Measurements from ENCODE around the gene ABHD8.
A peak's percentile ranks its signal among the peaks of the same experiment; 100 is the strongest.

Gene ABHD8

DNA sequence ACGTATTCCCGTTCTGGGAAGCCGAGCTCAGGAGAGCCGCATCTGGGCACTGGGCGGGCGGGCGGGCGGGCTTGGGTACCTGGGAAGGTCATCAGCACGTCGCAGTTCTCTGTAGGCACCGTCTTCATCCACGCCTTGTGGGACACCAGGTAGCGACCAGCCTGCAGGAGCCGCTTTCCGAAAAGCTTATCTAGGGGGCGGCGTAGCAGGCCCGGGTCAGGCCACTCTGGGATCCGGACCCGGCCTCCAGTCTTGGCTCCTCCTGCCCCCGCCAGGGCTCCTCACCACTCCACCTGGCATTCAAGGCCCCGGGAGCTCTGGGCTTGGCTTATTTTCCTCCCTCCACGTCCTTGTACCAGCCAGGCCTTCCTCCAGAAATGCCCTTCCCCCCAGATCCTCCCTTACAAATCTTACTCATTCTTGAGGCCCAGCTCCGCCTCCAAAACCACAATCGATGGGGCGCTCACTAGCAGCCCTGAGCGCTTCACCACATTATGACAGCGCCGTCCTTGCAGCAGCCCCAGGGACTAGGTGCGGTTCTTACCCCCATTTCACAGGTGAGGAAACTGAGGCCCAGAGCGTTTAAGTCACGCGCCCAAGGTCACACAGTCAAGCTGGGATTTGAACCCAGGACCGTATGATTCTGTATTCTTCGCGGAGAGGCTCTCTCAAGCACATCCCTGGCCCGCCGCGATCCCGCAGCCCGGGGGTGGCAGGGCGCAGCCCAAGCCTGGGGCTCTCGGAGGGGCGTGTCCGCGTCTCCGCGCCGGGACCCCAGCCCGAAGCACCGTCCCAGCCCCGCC is 30.6 kb upstream of the ABHD8 start:
- peak; percentile 61 to 64 for DNase-seq (ENCODE audit: low read depth in 2 of 2)

GRCh38 chr19:17332677-17333581 is 29.7 kb upstream of the ABHD8 start:
- peak in 1 of 2 experiments; percentile 20 for DNase-seq (ENCODE audit: low read depth in 2 of 2)

DNA sequence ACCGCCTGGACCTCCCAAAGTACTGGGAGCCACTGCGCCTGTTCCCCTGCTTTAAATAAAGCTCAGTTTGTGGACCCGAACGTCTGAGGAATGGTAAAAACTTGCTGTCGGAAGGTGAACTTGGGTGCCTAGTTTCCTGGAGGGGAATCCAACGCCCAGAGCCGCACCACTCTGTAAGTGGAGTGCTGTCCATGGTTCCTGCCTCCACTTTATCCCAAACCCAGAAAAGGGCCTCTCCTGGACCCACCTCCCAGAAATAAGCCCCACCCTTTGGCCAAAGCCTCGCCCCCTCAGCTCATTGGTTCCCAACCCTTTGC is 29.1 kb upstream of the ABHD8 start:
- no peak for DNase-seq (ENCODE audit: low read depth in 2 of 2)

DNA sequence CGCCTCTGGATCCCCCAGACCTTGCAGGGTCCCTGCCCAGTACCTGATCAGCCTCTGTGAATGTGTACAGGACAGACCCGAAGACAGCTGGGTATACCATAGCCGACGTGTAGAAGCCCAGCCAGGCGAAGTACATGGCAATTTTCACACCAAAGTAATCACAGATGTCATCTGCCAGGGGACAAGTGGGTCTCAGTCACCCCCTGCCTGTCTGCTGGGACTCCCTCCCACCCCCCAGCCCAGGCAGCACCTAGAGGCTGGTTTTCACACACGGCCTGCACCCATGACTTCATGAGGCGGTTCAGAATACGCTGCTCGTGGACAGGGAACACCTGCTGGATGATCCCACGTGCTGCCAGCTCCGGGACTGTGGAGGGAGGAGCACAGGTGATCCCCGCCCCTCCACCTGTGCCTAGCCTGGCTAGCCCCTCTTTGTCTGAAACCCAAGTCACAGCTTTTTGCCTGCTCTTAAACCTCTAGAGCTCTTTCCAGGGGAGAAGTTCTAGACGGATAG is 27.9 kb upstream of the ABHD8 start:
- no peak for DNase-seq (ENCODE audit: low read depth in 2 of 2)

GRCh38 chr19:17330262-17331044 is 27.2 kb upstream of the ABHD8 start:
- DNase-seq (ENCODE audit: low read depth in 2 of 2) = no peak

DNA sequence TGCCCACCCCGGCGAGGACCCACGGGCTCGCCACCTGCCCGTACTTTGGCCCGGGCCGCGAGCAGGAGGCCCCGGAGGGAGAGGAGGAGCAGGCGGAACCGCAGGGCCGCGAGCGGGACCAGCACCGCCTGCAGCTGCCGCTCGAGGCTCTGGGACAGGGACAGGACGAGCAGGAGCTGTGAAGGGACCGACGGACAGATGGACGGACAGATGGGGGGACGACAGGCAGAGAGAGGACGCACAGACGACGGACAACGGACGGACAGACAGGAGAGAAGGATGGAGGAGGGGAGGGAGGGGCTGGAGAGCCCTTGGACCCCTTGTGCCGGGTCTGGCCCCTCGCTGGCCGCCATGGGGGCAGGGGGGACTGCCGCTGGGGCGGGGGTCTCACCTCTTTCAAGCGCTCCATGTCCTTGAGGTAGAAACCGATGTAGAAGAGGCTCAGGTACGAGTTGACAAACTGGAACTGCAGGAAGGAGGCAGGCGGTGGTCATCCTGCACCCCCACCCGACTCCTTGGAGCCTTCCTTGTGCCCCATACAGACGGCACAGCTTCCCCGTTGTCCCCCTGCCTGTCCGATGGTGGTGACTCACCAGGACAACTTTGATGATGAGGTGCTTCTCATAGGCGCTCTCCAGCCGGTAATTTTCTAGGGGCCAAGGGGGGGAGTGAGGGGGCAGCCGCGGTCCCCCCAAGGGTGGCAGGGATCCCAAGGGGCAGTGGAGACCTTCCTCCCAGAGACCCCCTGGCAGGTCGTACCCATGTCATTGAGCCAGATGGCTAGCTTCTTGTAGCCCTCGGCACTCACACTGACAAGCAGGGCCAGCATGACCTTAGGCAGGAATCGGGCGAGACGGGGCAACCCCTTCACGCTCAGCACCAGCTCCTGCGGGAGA is 26.4 kb upstream of the ABHD8 start:
- DNase-seq (ENCODE audit: low read depth in 2 of 2) = no peak

- DNase-seq (ENCODE audit: low read depth in 2 of 2) = no peak
Observed at GRCh38 chr19:17328517-17329365, 25.5 kb upstream of the ABHD8 start.

DNA sequence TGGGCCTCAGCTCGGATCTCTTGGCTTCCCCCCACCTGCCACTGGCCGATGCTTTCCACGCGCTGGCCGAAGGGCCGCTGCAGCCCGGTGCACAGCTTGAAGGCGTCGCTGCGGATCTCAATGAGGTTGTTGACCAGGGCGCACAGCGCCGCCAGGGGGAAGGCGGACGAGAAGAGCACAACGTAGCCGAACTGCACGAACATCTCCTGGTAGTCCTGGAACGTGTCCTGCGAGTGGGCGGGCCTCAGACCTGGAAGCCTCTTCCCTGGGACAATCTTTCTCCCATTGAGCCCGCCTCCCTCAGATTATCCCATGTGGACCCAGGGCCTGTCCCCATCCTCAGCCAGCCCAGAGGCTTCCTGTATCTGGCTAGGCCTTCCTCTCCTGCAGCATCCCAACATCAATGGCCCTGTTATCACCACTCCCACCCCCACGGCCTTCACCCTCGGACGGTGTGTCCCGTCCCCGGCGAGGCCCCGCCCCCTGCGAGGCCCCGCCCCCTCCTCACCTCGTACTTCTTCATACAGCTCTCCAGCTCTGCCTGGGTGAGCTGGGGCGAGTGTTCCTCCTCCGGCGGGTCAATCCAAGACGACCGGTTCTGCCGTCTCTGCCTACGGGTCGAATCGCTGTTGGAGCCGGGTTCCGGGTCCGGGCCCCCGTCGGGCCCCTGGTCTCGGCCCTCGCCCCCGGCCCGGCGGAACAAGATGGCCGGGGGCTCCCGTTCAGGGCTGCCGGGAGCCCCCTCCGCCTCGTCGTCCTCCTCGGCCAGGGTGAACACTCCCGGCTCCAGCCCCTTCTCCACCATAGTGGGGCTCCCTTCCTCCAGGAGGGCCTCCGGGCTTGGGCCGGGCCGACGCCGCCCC is 24.7 kb upstream of the ABHD8 start:
- no peak for DNase-seq (ENCODE audit: low read depth in 2 of 2)

GRCh38 chr19:17327068-17327653 is 23.9 kb upstream of the ABHD8 start:
- no peak for DNase-seq (ENCODE audit: low read depth in 2 of 2)

GRCh38 chr19:17326595-17326966 is 23.4 kb upstream of the ABHD8 start:
- DNase-seq (ENCODE audit: low read depth in 2 of 2) = no peak

DNA sequence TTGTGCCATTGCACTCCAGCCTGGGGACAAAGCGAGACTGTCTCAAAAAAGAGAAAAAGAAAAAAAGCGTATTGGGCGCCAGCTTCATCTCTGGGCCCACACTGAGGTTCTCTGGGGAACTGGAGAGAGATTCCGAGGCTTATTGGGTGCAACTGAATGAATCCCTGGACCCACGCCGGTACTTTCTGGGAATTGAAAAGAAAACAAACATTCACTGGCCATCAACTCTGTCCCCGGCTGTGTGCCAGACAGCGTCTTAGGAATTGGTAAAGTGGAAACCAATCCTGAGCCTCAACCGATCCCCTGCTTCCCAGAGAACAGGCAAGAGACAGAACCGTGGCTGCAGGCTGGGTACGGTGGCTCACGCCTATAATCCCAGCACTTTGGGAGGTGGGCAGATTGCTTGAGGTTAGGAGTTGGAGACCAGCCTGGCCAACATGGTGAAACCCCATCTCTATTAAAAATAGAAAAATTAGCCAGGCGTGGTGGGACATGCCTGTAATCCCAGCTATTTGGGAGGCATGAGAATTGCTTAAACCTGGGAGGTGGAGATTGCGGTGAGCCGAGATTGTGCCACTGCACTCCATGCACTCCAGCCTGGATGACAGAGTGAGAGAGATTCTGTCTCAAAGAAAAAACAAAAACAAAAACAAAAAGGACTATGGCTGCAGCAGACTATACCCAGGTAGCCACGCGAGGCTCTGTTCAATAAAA is 22.8 kb upstream of the ABHD8 start:
- no peak for DNase-seq (ENCODE audit: low read depth in 2 of 2)

DNA sequence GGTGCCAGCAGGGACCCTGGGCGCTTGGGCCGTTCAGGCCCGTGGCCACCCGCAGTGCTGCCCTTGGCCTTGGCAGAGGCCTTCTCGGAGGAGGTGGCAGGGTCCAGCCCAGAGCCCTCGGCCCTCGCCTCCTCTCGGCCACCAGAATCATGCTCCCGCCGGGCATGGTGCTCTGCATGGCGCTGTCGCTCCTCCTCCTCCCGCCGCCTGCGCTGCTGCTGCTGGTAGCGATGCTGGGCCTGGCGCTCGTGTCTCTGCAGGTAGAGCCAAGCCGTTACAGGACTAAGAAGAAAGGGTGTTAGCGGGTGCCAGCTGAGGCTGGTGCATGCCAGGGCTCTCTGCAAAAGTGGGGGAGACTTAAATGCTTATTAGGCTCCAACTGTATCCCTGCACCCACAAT is 21.9 kb upstream of the ABHD8 start:
- DNase-seq (ENCODE audit: low read depth in 2 of 2) = no peak

DNA sequence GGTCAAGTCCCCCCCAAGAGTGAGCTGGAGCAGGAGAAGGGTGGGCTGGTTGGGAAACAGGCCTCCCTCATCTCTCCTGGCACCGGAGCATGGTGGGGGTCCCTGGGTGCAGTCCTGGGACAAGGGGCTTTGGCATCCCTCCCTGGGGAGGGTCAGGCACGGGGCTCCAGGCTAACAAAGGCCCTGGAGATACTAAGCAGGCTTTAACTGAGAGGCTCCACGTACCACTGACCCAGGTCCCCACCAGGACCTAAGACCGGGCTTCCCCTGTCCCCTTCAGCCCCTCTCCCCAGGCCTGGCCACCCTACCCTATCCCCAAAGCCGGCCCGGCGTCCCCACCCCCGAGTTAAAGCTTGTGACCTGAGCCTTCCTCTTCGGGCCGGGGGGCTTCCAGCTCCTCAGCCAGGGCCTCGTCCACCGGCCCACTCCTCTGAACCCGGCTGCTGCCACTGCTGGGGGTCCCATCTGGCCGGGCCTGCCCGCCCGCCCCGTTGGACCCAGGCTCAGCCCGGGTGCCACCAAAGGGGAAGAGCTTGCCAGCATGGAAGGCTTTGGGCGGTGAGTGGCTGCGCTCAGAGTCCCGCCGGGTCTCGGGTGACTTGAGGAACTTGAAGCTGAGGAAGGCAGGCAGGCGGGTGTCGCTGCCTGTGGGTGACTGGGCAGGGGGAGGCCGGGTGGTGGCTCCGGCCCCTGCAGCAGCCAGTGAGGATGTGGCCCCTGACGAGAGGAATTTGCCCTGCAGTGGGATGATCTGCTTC is 21.3 kb upstream of the ABHD8 start:
- no peak for DNase-seq (ENCODE audit: low read depth in 2 of 2)

- DNase-seq (ENCODE audit: low read depth in 2 of 2) = no peak
Observed at GRCh38 chr19:17323964-17324332, 20.7 kb upstream of the ABHD8 start.

DNA sequence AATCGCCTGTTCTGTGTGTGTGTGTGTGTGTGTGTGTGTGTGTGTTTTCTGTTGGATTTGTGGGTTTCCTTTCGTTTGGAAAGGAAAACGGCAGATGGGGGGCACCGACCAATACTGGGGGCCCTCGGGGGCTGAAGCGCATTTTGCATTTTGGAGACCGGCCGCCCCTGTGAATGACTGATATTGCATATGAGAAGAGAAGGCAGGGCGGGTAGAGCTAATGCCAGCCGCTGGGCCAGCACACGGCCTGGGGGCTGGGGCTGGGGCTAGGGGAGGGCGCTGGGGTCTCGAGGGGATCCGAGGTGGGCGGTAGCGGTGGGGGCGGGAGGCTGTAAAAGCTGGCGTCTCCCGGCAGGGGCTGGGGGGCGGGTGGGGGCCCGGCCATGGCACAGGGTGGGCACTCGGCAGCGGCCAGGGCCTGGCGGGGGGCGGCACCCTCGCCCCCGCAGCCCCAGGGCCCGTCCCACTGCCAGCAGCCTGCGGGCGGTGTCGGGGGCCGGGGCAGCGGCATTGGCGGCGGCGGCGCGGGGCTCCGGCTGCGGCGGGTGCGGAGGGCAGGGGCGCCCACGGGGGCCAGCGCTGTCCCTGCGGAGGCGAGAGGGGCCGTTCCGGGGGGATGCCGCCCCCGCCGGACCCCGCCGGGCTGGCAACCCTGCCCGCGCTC is 20.2 kb upstream of the ABHD8 start:
- DNase-seq (ENCODE audit: low read depth in 2 of 2) = no peak

- no peak for DNase-seq (ENCODE audit: low read depth in 2 of 2)
Observed at GRCh38 chr19:17322854-17323253, 19.6 kb upstream of the ABHD8 start.
